OCI-M2 (cell line): ENCODE measurements around the gene AGBL4.

Source experiments
- DNase-seq: peaks from one replicate; lab custom pipeline; 2025; ENCODE audit not compliant: unreplicated experiment; lab: John Stamatoyannopoulos, UW

AGBL4 gene

GRCh38 chr1:48693180-48693579 lies 1330.6 kb downstream of the AGBL4 start:
- DNase-seq: no peak

DNA sequence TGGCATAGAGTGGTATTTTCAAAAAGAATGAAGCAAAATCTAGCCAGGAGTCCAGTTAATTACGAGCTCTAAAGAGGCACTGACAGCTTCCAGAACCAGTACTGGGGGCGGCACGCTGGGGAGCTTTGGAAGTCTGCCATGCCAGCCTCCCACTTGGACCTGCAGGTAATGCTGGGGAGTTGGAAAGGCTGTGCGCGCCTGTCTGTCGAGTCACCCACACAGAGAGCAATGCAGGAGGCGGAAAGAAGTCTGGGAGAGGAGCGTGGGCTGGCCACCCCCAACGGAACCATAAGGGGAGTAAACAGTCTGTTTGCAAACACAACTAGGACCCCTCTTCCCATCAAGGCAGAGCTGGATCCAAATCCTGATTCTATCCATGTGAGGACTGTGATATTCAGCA lies 1331.5 kb downstream of the AGBL4 start:
- DNase-seq: no peak

DNA sequence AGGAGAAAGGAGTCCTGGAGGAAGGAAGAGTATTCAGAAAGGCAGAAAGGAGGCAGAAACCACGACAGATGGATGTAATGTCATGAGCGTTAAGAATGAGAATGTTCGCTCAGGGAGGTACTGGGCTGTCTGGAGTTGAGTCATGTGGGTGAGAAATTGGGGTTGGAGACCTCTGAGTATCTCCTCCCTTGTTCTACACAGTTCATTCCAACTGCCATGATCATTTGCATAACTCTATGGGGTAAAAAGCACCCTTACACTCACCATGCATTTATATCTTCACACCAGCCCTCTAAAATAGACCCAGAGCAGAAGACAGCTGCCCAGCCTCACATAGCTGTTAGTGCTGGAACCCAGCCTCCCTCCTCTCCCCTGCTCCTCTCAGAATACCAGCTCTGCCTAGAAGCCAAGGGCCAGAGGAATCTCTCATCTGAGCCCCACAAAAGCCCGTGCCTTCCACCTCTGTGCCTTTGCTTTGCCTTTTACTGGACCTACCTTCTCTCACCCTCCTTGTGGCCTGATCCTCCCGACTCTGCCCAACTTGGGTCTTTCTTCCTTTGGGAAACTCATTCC lies 1332.2 kb downstream of the AGBL4 start:
- DNase-seq: no peak

GRCh38 chr1:48688102-48688760 lies 1335.5 kb downstream of the AGBL4 start:
- DNase-seq: no peak

DNA sequence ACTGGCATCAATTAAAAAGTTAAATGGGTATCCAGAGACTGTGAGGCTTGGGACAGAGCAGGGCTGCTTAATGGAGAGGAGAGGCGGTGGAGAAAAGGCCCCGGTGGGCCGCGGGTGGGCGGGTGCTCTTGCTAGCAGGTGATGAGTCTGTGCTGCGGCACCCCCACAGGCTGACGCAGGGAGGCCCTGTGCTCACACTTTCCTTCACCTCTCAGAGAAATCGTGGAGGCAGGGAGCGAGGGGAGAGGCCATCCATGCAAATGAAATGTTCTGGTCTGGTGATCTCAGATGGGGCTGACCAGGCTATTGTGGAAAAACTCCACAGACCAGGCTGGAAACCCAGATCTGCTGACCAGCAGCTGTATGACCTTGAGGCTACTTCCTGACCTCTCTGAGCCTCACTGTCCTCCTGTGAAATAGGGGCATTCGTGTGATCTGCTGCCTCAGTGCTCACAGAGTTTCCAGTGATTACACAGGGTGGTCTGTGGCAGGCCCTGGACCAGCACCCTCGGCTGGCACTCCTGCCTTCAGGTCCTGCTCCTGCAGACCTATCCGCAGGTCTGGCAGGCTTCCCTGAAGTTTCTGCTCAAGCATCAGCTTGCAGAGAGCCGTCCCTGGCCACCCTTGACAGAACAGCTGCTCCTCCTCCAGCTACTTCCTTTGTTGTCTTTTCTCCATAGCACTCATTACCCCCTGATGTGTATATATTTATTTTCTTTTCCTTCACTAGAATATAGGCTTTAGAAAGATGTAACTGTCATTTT lies 1336.3 kb downstream of the AGBL4 start:
- no peak for DNase-seq

DNA sequence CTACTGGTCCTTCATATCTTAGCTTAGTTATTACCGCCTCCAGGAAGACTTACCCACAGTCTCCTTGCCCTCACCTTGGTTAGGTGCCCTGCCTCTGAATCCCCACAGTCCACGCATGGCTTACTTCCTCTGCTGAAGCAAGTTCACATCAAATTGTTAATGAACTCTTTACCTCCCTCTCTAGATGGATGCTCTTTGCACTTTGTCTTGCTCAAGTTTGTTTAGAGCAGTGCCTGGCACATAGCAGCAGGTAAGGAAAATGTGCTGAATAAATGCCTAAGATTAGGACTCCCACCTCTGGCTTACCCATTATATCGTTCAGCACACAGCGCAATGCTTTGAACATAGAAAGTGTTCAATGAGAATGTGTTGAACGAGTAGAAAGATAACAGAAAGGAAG lies 1337.6 kb downstream of the AGBL4 start:
- no peak for DNase-seq

- DNase-seq: no peak
Measured at GRCh38 chr1:48684381-48684780, 1339.4 kb downstream of the AGBL4 start.

DNA sequence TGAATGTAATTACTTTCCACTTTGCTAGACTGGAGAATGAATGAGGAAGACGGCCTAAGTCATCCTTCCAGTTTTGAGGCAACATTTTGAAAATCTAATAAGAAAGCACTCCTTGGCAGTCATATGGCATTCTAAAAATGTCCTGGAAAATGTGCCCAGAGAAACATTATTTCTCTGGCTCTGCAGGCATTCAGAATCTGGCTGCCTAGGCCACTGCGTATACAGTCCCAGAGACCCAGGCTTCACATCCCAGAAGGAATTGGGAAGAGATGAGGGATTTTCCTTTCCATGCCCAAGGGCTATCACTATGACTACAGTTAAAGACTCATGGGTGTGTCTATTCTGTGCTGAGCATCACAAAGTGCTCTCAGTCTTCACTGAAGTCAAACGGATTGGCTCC lies 1339.9 kb downstream of the AGBL4 start:
- DNase-seq: no peak

DNA sequence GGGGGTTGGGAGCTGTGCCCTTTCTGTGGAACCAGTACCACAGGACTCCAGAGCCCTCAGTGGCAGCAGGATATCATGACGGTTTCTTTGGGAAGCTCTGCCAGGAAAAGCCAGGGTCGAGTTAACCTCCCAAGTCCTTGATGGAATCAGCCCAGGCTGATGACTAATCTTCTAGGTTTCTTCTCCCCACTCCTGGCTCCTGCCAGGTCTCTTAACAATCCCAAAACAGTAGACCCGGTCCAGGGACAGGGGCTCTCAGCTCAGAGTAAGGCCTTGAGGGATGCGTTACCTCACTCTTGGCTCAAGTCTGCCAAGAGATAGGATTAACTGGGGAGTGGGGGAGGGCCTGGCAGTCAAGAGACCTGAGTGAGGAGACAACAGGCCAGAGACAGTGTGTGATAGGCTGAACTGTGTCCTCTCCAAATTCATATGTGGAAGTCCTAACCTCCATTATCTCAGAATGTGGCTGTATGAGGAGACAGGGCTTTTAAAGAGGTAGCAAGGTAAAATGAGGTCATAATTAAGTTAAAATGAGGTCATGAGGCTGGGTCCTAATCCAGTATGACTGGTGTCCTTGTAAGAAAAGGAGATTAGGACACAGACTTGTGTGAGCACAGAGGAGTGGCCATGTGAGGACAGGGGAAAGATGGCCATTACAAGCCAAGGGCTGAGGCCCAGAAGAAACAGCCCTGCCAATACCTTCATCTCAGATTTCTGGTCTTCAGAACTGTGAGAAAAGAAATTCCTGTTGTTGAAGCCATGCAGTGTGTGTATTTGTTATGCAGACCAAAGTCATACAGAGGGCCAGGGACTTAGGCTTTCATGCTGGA lies 1342.1 kb downstream of the AGBL4 start:
- no peak for DNase-seq

- no peak for DNase-seq
Measured at GRCh38 chr1:48680411-48681035, 1343.2 kb downstream of the AGBL4 start.

DNA sequence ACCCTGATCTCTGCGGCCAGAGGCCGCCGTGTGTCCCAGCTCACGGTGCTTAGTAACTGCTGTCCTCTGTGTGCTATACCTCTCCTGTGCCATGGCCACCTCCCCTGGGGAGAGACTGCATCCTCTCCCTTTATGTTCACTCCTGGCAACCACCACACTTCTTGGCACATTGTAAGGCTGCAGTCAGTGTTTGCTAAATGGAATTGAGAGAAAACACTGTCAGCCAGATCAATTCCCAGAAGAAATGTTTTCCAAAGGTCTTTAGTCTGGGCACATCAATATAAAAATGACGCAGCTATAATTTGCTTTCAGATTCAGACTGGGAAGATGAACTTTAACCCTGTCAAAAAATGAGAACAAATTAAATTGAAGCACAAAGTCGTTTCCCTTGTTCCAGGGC lies 1343.9 kb downstream of the AGBL4 start:
- no peak for DNase-seq

GRCh38 chr1:48678710-48679505 lies 1344.8 kb downstream of the AGBL4 start:
- DNase-seq: no peak

DNA sequence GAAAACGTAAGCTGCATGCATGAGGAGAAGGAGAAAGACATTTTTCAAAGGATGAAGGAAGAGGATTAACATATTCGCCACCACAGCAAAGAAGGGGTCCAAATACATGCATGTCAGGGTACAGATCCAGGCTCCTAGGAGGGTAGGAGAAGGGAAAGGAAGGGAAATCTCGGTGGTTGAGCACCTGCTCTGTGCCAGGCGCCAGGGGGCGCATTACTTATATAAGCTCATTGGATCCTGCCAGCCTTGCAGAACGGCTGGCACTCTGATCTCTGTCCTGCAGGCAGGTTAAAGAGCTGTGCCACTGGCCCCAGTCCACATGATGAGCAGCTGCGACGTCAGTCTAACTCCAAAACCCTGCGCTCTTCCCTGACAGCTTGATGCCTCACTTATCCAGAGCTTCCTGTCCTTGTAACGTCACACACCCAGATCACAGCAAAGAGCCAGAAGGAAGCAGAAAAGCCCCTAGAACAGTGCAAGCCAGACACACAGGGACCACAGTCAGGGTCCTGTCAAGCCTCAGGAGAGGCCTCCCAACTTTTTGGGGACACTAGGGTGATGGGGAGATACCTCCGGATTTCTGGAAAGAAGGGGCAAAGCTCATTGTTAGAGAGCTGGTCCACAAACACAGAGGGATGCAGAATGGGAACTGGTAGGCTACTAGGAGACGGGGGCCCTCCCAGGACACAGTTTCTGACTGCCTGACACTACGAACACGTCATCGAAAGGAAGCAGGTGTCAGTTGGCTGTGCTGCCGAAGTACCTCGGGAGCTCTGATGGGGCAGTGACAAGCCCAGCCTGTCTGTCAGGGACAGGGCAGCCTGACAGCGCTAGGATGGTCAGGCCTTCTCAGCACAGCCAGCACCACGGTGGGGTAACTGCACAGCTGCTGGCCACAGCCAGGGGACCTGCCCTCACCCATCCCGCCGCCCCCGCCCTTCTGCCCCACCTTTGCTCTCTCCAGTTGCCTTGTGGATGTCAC lies 1346.2 kb downstream of the AGBL4 start:
- no peak for DNase-seq

GRCh38 chr1:48676822-48677221 lies 1346.9 kb downstream of the AGBL4 start:
- DNase-seq: no peak

DNA sequence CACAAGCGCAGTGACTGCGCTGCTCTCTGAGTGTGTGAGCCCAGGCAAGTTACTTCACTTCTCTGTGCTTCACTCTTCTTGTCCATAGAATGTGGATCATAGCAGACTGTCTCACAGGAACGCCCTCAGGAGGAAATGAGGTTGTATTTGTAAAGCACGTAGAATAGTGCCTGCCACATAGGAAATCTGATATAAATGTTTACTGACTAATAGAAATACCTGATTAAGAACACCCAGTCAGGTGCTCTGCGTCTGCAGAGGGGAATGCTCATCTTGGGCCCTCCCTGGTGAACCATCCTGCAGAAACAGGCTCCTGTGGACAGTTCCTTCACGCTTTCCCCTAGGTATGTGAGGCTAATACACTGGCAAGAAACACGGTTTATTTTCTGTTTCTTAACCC lies 1347.4 kb downstream of the AGBL4 start:
- no peak for DNase-seq

DNA sequence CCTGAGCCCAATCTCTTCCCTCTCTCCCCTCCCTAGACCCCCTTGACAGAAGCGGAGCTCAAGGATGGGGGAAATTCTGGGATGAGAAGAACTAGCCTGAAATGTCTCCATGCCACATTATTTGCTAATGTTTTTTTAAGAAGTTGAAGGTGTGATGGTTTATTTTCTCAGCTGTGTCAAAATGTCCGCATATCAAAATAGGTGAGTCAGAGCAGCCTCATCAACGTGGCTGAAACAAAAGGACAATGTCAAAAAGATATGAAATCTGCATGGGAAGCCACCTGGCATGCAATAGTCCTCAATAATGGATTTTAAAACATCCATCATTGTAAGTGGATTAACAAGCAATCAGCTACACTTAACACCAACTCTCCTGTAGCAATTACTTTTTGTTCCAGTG lies 1348.5 kb downstream of the AGBL4 start:
- no peak for DNase-seq

DNA sequence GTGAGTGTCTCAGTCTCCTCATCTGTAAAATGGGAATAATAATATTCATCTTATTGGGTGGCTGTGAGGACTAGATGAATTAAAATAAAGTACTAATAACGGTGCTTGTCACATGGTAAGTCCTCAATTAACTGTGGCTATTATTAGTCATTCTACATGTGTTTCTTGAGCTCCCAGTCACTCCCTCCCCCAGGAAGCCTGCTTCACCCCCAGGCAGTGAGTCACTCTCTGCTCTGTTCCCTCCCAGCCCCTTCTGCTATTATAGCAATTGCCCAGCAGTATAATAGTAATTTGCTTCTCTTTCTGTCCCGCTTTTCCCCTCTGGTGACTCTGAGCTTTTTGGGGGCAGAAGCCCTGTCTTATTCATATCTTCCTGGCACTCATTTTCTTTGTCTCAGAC lies 1349.1 kb downstream of the AGBL4 start:
- DNase-seq: no peak

DNA sequence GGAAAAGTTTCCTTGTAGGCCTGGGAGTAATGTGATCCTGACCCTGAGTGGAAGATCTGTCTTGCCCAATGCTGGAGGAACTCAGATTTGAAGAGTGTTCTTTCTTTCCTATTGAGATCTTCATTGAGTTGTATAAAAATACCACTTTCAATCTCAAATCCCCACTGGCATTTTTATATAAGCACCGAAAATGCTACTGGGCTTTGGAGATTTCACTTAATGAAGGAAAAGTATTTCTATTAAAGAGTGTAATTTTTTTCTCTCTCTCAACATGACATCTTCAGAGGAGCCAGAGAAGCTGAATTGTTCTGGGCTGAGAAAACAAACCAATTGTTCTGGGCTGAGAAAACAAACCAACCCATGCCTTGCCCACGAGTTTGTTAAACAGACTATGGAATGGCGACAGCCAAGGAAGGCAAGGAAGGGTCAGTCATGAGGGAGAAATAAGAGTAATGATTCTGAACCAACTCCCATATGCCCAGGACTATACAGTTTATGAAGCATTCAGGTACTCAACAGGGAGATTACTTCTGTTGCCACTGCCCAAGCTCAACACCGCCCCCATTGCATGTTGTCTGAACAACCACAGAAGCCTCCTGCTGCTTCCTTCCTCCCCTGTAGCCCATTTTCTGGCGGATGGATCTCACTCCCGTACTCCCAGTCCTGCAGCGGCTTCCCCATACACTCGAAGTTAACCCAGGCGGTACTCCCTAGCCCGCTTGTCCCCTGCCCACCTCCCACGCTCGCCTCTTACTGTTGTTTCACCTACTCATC lies 1350.2 kb downstream of the AGBL4 start:
- no peak for DNase-seq
